ENCODE measurements around the gene TAX1BP1. TPM values are rescaled to one million over a fixed set of nuclear protein-coding genes. Genes with fewer than 3 reads are reported as not detected.
A peak's percentile ranks its signal among the peaks of the same experiment; 100 is the strongest.

Gene TAX1BP1
- total and polyA plus RNA-seq, 2 experiments from 2014 or later: 56.5 to 87.9 TPM

- Histone ChIP-seq H3K79me2 (replicated peaks; ENCODE audit: insufficient read depth) (peaks cover 33% of the 10 kb centered on the region), H3K36me3 (ENCODE audit: insufficient read depth) (no peaks in the 10 kb centered on the region; the same call in 1 of the 2 replicates), H3K4me3 (peak overlapping the region; percentile 93), H3K9me2 (ENCODE audit: insufficient read depth) (no peaks in the 10 kb centered on the region), H3K27ac (ENCODE audit: low read depth) (peak overlapping the region; percentile 97), H3K4me2 (peak overlapping the region; percentile 85), H3F3A (replicated peaks; ENCODE audit: low read depth) (no peaks in the 10 kb centered on the region), H3K27me3 (ENCODE audit: insufficient read depth) (no peaks in the 10 kb centered on the region), H4K20me1 (replicated peaks; ENCODE audit: insufficient read depth) (no peaks in the 10 kb centered on the region), H2AFZ (peak overlapping the region; percentile 83), H3K4me1 (ENCODE audit: insufficient read depth) (0 out of 2 replicates have a peak, but pooled peaks cover under 1% of the 10 kb centered on the region)
- Mint-ChIP-seq H3K4me3 (peak overlapping the region; percentile 94), H3K36me3 (ENCODE audit: low read depth) (no peaks in the 10 kb centered on the region; the same call in 2 of the 3 replicates), H3K27me3 (ENCODE audit: insufficient read depth, low read depth, poor library complexity) (peaks cover 7% of the 10 kb centered on the region), H3K9me3 (no peaks in the 10 kb centered on the region; the same call in 2 of the 3 replicates), H3K4me1 (peaks cover 19% of the 10 kb centered on the region), H3K27ac (peak overlapping the region; percentile 98)
- no peak for DNase-seq (ENCODE audit: low spot score)
- ATAC-seq: peak; percentile 46
- TF ChIP-seq POLR2AphosphoS5 (IDR thresholded peaks at IDR 0.05; ENCODE audit: low read depth): no peak
- TF ChIP-seq, protein P1, sequence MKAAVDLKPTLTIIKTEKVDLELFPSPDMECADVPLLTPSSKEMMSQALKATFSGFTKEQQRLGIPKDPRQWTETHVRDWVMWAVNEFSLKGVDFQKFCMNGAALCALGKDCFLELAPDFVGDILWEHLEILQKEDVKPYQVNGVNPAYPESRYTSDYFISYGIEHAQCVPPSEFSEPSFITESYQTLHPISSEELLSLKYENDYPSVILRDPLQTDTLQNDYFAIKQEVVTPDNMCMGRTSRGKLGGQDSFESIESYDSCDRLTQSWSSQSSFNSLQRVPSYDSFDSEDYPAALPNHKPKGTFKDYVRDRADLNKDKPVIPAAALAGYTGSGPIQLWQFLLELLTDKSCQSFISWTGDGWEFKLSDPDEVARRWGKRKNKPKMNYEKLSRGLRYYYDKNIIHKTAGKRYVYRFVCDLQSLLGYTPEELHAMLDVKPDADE (IDR thresholded peaks at IDR 0.05): no peak
- no peak for TF ChIP-seq STAT1 (IDR thresholded peaks at IDR 0.05; ENCODE audit: unreplicated experiment)
- TF ChIP-seq REST (IDR thresholded peaks at IDR 0.05; ENCODE audit: unreplicated experiment): no peak
- TF ChIP-seq, protein P2, sequence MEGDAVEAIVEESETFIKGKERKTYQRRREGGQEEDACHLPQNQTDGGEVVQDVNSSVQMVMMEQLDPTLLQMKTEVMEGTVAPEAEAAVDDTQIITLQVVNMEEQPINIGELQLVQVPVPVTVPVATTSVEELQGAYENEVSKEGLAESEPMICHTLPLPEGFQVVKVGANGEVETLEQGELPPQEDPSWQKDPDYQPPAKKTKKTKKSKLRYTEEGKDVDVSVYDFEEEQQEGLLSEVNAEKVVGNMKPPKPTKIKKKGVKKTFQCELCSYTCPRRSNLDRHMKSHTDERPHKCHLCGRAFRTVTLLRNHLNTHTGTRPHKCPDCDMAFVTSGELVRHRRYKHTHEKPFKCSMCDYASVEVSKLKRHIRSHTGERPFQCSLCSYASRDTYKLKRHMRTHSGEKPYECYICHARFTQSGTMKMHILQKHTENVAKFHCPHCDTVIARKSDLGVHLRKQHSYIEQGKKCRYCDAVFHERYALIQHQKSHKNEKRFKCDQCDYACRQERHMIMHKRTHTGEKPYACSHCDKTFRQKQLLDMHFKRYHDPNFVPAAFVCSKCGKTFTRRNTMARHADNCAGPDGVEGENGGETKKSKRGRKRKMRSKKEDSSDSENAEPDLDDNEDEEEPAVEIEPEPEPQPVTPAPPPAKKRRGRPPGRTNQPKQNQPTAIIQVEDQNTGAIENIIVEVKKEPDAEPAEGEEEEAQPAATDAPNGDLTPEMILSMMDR (conservative IDR thresholded peaks at IDR 0.05; ENCODE audit: low read depth in 2 of 2): no peak
- TF ChIP-seq CREB1 (CRISPR knock-in tag; IDR thresholded peaks at IDR 0.05; ENCODE audit: low read depth): no peak
- no peak for TF ChIP-seq ZNF114 (CRISPR knock-in tag; IDR thresholded peaks at IDR 0.05)
- no peak for TF ChIP-seq ZNF331 (CRISPR knock-in tag; IDR thresholded peaks at IDR 0.05; ENCODE audit: low read depth)
- TF ChIP-seq NANOG (IDR thresholded peaks at IDR 0.05; ENCODE audit: borderline replicate concordance): no peak
- no peak for TF ChIP-seq EZH2 (IDR thresholded peaks at IDR 0.05; ENCODE audit: low read depth, unreplicated experiment)
- no peak for TF ChIP-seq EZH2phosphoT487 (IDR thresholded peaks at IDR 0.05; ENCODE audit: unreplicated experiment)
- no peak for TF ChIP-seq JUNB (IDR thresholded peaks at IDR 0.05; ENCODE audit: unreplicated experiment)
- TF ChIP-seq, protein P3, sequence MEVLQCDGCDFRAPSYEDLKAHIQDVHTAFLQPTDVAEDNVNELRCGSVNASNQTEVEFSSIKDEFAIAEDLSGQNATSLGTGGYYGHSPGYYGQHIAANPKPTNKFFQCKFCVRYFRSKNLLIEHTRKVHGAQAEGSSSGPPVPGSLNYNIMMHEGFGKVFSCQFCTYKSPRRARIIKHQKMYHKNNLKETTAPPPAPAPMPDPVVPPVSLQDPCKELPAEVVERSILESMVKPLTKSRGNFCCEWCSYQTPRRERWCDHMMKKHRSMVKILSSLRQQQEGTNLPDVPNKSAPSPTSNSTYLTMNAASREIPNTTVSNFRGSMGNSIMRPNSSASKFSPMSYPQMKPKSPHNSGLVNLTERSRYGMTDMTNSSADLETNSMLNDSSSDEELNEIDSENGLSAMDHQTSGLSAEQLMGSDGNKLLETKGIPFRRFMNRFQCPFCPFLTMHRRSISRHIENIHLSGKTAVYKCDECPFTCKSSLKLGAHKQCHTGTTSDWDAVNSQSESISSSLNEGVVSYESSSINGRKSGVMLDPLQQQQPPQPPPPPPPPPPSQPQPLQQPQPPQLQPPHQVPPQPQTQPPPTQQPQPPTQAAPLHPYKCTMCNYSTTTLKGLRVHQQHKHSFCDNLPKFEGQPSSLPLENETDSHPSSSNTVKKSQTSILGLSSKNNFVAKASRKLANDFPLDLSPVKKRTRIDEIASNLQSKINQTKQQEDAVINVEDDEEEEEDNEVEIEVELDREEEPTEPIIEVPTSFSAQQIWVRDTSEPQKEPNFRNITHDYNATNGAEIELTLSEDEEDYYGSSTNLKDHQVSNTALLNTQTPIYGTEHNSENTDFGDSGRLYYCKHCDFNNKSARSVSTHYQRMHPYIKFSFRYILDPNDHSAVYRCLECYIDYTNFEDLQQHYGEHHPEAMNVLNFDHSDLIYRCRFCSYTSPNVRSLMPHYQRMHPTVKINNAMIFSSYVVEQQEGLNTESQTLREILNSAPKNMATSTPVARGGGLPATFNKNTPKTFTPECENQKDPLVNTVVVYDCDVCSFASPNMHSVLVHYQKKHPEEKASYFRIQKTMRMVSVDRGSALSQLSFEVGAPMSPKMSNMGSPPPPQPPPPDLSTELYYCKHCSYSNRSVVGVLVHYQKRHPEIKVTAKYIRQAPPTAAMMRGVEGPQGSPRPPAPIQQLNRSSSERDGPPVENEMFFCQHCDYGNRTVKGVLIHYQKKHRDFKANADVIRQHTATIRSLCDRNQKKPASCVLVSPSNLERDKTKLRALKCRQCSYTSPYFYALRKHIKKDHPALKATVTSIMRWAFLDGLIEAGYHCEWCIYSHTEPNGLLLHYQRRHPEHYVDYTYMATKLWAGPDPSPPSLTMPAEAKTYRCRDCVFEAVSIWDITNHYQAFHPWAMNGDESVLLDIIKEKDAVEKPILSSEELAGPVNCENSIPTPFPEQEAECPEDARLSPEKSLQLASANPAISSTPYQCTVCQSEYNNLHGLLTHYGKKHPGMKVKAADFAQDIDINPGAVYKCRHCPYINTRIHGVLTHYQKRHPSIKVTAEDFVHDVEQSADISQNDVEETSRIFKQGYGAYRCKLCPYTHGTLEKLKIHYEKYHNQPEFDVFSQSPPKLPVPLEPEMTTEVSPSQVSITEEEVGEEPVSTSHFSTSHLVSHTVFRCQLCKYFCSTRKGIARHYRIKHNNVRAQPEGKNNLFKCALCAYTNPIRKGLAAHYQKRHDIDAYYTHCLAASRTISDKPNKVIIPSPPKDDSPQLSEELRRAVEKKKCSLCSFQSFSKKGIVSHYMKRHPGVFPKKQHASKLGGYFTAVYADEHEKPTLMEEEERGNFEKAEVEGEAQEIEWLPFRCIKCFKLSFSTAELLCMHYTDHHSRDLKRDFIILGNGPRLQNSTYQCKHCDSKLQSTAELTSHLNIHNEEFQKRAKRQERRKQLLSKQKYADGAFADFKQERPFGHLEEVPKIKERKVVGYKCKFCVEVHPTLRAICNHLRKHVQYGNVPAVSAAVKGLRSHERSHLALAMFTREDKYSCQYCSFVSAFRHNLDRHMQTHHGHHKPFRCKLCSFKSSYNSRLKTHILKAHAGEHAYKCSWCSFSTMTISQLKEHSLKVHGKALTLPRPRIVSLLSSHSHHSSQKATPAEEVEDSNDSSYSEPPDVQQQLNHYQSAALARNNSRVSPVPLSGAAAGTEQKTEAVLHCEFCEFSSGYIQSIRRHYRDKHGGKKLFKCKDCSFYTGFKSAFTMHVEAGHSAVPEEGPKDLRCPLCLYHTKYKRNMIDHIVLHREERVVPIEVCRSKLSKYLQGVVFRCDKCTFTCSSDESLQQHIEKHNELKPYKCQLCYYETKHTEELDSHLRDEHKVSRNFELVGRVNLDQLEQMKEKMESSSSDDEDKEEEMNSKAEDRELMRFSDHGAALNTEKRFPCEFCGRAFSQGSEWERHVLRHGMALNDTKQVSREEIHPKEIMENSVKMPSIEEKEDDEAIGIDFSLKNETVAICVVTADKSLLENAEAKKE (CRISPR knock-in tag; IDR thresholded peaks at IDR 0.05): no peak
Observed at GRCh38 chr7:27739301-27739908, 557 bp upstream of the TAX1BP1 start.
